MG63 (cell line): ENCODE results near the gene CELSR1. TPM values are rescaled to one million over a fixed set of nuclear protein-coding genes. Genes with fewer than 3 reads are reported as not detected.

Experiments
- DNase-seq: peaks from one replicate; pipeline ENCODE4 v3.0.0-alpha.2; 2020
- H3K27me3 ChIP-seq: fragments of 250-450 bp; sonication (Bioruptor Pico); 2 replicates; pipeline ENCODE4 v1.5.1; 2020; ENCODE audit warnings: mild to moderate bottlenecking, moderate library complexity
- H3K36me3 ChIP-seq: fragments of 250-450 bp; sonication (Bioruptor Pico); 2 replicates; pipeline ENCODE4 v1.5.1; 2020; ENCODE audit warnings: mild to moderate bottlenecking, moderate library complexity
- H3K4me3 ChIP-seq: fragments of 250-450 bp; sonication (Bioruptor Pico); 2 replicates; pipeline ENCODE4 v1.5.1; 2020; ENCODE audit warnings: mild to moderate bottlenecking, moderate library complexity
- H3K9me3 ChIP-seq: fragments of 250-450 bp; sonication (Bioruptor Pico); 2 replicates; pipeline ENCODE4 v1.5.1; 2020; ENCODE audit warnings: mild to moderate bottlenecking, moderate library complexity
- total RNA-seq: library from RNA; depleted of rRNA; stranded (reverse); fragments of >200 nt; shearing (Covaris generic); gene quantifications from 2 replicates; pipeline ENCODE4 v1.2.3, GENCODE V29; 2014; ENCODE audit warnings: low replicate concordance

CELSR1 gene
- total RNA-seq, 1 experiment from 2014 or later: 0.59 TPM

DNA sequence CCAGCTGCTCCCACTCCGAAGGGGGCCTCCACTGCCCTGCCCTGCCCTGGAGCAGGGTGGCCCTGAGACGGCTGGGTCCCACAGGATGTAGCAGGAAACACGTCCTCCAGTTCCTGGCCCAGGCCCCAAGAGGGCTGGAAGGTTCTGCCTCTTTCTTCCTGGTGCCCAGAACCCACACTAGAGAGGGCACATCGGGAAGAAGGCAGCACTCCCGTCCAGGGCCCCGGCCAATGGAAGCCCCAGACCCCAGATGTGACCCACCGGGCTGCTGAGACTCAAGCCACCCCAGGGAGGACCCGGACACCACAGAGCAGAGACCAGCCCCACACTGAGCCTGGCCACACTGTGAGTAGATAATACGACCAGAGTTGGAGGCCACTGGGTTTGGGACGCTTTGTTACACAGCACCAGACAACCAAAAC, 71.2 kb downstream of the CELSR1 start:
- no peak for DNase-seq
- no peak overlapping the region for H3K4me3 ChIP-seq
- H3K9me3 ChIP-seq: no peaks in the 10 kb centered on the region

DNA sequence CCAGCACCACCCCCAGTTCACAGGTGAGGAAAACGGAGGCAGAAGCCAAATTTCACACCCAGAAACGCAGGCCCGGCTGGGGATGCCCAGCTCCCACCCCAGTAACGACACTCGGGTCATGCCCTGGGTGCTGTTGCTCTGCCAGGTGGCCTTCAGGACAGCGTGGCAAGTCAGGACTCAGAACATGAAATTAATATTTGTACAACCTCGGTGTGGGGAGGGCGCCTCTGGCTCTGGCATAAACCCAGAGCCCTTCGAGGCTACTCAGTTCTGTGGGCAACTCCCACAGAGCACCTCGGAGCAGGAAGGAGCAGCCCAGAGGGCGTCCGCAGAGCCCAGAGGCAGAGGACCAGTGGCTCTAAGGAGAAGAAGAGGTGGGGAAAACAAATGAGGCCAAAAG, 71.6 kb downstream of the CELSR1 start:
- Histone ChIP-seq H3K36me3 (no peaks in the 10 kb centered on the region), H3K4me3 (no peak overlapping the region), H3K9me3 (no peaks in the 10 kb centered on the region), H3K27me3 (no peaks in the 10 kb centered on the region; the same call in 1 of the 2 replicates)
- DNase-seq: no peak

More for the DNA sequence above, 71.2 kb downstream of the CELSR1 start:
- H3K27me3 ChIP-seq: no peaks in the 10 kb centered on the region; the same call in 1 of the 2 replicates
- no peaks in the 10 kb centered on the region for H3K36me3 ChIP-seq

DNA sequence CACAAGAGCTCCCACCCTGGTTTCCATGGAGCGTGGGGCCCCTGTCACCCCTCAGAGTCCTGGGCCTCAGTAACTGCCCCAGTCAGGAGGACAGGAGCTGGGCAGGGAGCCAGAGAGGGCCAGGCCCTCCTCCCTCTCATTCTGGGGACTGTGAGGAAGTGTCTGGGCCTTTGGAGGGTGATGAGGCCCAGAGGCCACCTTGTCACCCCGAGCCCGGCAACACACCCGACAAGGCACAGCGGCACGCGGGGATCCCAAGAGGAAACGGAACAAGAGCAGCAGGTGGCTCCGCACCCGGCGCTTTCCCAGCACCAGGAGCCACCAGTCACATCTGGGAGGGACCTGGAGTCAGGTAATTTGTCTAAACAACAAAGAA, 72.1 kb downstream of the CELSR1 start:
- no peaks in the 10 kb centered on the region for H3K36me3 ChIP-seq
- no peak overlapping the region for H3K4me3 ChIP-seq
- no peak for DNase-seq
- no peaks in the 10 kb centered on the region; the same call in 1 of the 2 replicates for H3K27me3 ChIP-seq
- H3K9me3 ChIP-seq: no peaks in the 10 kb centered on the region

DNA sequence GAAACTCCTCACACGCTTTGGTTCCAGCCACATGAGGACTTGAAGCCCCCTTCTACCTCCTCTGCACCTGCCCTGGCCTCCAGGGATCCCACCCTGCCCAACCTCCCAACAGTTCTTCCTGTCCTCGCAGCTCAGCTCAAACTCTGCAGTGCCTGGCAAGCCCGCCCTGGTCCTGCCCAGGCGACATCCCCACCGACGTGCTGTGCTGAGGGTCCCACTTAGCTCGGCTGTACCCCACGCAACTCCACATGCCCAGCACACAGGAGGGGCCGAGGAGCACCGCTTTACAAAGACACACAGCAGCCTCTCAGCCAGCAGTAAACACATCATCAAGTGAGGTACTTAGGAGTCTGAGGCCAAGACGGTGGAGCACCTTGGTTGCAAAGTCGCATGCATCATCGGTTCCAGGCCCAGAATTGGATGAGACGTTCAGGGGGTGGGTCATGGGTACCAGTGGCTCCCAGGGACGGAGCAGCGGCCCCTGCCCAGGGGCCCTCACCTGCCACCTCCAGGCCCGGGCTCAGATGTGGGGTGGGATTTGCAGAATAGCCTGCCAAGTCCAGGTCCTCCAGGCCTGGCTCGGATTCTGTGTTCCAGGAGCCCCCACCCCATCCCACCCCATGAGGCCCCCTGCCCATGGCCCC, 72.6 kb downstream of the CELSR1 start:
- no peak for DNase-seq
- Histone ChIP-seq H3K4me3 (no peak overlapping the region), H3K27me3 (no peaks in the 10 kb centered on the region; the same call in 1 of the 2 replicates), H3K9me3 (no peaks in the 10 kb centered on the region), H3K36me3 (no peaks in the 10 kb centered on the region)

DNA sequence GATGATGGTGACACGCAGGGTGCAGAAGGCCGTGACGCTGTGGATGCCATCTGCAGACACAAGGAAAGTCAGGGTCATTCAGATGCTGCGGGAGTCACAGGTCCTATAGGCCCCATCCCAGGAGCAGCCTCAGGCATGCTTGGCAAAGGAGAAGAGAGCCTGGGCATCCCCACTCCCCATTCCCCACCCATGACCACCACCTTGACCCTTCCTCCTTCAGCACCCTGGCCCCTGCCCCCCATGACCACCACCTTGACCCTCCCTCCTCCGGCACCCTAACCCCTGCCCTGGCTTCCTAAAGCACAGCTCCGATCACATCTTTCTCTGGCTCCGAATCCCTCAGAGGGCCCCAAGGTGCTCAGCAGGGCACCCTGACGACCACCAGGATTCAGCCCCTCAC, 73.1 kb downstream of the CELSR1 start:
- no peak for DNase-seq
- H3K9me3 ChIP-seq: no peaks in the 10 kb centered on the region
- no peak overlapping the region for H3K4me3 ChIP-seq
- H3K27me3 ChIP-seq: no peaks in the 10 kb centered on the region; the same call in 1 of the 2 replicates
- no peaks in the 10 kb centered on the region for H3K36me3 ChIP-seq

DNA sequence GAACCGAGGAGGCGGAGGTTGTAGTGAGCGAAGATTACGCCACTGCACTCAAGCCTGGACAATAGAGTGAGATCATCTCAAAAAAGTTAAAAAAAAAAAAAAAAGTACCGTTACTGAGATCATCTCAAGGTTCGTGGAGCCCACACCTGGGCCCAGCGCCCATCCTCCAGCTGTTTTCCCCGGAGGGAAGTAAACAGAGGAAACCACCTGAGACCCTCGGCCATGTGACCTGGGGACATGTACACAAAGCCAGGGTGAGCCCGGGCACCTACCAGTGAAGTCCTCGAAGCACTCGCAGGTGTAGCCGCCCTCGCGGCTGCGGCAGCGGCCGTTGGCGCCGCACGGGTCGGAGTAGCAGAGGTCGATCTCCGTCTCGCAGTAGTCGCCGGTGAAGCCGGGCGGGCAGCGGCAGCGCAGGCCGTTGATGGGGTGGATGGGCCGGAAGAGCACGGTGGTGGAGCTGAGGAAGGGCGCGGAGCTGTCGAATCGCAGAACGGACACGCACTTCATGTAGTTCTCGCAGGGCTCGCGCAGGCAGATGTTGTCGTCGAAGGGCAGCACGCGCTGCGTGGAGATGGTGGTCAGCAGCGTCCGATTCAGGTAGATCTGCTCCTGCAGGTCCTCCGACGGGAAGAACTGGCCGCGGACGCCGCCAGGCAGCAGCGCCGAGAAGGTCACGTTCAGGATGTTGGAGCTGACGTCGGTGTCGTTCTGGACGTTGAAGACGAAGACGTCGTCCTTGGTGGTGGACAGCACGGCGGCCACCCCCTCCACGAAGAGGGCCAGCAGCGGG, 73.8 kb downstream of the CELSR1 start:
- no peak for DNase-seq
- no peak overlapping the region for H3K4me3 ChIP-seq
- H3K27me3 ChIP-seq: no peaks in the 10 kb centered on the region; the same call in 1 of the 2 replicates
- H3K9me3 ChIP-seq: no peaks in the 10 kb centered on the region
- no peaks in the 10 kb centered on the region for H3K36me3 ChIP-seq

DNA sequence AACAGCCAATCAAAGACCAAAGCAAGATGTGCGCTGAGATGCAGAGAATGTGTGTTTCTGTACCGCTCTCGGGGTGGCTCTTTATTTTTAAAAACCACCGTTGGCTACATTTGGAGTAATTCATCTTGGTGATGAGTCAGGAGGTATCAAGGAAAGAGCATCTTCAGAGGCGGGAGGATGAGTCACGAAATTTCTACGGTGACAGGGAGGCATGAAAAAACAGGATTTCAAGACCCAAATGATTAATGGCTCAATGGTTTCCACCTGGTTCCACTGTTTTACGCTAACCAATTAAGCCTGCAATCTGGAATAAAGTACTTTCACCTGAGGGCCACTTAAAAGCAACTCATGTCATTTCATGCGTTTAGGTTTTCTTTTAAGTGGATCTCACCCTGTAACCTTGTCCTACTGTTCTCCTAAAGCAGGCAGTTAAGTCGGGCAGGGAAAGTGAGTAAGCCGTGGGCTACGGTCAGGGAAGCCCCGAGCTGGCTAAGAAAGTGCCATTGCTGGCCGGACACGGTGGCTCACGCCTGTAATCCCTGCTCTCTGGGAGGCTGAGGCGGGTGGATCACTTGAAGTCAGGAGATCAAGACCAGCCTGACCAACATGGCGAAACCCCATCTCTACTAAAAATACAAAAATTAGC, 74.6 kb downstream of the CELSR1 start:
- H3K9me3 ChIP-seq: no peaks in the 10 kb centered on the region
- H3K4me3 ChIP-seq: no peak overlapping the region
- H3K36me3 ChIP-seq: no peaks in the 10 kb centered on the region
- peak; percentile 59 for DNase-seq
- H3K27me3 ChIP-seq: no peaks in the 10 kb centered on the region; the same call in 1 of the 2 replicates

DNA sequence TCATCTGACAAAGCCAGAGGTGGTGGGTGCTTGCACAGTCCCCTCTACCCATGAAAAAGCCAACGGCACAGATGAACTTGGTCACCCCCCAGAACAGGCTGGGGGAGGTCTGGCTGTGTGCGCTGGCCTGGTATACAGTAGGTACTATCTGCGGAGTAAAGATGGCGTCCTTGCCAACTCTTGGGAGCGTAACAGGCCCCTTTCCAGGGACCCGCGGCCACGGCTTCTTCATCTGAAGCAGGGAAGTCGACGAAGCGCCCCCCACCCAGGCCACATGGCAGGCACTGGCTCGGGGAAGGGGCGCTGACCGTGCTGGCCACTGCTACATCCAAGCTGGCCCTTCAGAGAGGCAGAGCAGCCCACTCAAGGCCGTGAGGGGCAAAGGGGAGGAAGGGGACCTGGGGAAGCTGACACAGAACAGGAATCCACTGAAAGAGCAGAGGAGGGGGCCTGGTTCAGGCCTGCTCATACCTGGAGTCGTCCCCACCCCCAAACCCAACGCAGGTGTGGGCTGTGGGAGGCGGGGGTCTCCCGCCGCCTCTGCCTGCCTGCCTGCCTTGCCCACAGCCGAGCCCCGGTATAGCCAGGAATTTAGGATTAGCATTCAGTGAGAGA, 75.7 kb downstream of the CELSR1 start:
- no peak overlapping the region for H3K4me3 ChIP-seq
- DNase-seq: no peak
- no peaks in the 10 kb centered on the region for H3K36me3 ChIP-seq
- no peaks in the 10 kb centered on the region for H3K9me3 ChIP-seq
- H3K27me3 ChIP-seq: no peaks in the 10 kb centered on the region

DNA sequence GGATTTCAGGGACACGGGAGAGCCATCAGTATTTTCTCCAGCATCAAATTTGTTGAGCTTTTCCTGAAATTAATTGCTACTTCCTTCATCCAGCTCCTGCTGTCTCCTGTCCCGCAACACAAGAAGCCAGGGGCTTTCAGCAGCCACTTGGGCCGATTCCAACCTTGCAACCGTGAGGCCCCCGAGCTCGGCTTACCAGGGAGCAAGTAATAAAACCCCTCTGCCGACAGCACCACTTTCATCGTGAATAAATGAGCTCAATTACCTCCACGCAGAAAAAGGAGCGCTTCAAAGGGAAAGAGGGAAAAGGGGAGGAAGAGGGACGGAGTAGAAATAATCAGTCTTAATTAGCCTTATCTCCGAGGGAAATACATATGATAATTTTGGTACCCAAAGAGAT, 76.6 kb downstream of the CELSR1 start:
- Histone ChIP-seq H3K9me3 (no peaks in the 10 kb centered on the region), H3K4me3 (no peak overlapping the region), H3K27me3 (no peaks in the 10 kb centered on the region), H3K36me3 (no peaks in the 10 kb centered on the region)
- DNase-seq: no peak

DNA sequence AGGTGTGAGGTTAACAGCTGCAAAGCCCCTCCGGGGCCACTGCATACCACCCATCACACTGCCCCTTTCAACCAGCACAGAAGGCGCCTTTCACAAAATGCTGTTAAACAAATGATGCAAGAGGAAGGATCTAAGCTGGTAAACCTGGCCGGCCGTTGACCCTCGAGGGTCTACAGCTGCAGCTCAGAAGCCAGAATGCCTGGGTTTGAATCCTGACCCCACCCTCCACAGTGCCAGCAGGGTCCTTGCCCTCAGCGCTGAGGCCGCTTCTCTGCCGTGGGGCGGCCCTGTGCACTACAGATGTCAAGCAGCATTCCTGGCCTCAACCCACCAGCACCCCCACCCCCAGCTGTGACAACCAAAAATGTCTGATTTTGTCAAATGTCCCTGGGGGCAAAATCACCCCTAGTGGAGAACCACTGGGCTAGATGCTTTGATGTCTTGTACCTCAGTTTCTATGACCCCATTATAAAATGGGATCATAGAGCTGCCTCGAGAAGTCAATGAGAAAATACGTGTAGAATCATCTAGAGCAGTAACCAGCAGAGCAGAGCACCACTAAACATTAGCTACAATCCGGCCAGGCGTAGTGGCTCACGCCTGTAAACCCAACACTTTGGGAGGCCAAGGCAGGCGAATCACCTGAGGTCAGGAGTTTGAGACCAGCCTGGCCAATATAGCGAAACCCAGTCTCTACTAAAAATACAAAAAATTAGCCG, 77.9 kb downstream of the CELSR1 start:
- no peaks in the 10 kb centered on the region for H3K27me3 ChIP-seq
- DNase-seq: no peak
- no peaks in the 10 kb centered on the region for H3K9me3 ChIP-seq
- no peak overlapping the region for H3K4me3 ChIP-seq
- H3K36me3 ChIP-seq: no peaks in the 10 kb centered on the region

DNA sequence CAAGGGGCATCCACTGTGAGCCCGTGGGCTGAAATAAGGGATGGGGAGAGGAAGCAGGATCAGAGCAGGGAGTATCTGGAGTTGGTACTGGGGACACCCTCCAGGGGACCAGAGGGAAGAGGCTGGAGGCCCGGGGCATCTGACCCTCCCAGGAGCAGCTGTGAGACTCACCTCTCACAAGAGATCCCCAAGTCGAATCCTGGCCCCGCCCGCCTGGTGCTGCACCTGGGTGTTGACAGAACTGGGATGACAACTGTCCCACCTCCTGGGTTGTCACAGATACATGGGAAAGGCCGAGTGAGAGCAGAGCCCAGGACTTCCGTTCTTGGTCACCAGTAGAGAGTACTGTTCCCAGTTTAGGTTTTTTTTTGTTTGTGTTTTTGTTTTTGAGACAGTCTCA, 78.9 kb downstream of the CELSR1 start:
- DNase-seq: no peak
- H3K9me3 ChIP-seq: no peaks in the 10 kb centered on the region
- H3K4me3 ChIP-seq: no peak overlapping the region
- H3K36me3 ChIP-seq: no peaks in the 10 kb centered on the region
- no peaks in the 10 kb centered on the region for H3K27me3 ChIP-seq

DNA sequence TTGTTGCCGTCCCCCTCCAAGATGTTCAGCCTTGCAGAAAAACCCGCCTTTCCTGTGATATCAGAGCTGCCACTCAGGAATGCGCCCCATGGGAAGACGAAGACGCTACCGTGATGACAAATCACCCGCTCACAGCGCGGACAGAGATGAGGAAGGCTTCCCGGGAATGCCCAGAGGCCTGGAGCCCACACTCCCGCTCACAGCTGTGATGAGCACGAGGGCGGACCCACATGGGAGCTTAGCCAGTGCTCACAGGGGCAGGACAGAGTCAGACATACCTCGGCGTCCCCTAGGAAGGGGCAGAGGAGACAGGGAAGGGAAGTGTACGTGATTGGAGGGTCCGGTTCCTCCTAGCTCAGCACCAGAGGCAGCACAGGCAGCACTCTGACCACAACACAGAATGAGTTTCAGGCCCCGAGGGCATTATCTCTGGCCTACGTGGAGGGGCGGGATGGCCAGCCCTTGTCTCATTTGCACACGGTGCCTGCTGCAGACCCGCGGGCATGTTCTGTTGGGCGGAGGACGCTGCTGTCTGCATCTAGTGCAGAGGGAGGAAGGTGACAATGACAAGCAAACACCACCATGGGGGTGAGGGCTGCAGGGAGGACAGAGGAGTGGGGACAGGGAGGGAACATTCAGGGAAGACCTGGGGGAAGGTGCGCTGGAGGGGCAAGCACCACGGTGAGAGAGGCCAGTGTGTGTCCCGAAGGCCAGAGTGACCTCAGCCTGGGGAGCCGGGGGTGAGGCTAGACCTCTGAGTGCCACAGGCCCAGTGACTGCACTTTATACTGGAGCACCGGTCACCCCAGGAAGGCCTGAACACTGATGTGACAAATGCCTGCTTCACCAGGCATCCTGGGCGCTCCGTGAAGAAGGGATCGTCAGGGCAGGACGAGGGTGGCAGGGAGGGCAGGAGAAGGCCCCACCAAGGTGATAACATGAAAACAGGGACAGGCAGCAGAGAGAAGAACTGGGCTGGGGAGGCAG, 79.6 kb downstream of the CELSR1 start:
- Histone ChIP-seq H3K36me3 (no peaks in the 10 kb centered on the region), H3K9me3 (no peaks in the 10 kb centered on the region), H3K4me3 (no peak overlapping the region), H3K27me3 (no peaks in the 10 kb centered on the region)
- DNase-seq: no peak

DNA sequence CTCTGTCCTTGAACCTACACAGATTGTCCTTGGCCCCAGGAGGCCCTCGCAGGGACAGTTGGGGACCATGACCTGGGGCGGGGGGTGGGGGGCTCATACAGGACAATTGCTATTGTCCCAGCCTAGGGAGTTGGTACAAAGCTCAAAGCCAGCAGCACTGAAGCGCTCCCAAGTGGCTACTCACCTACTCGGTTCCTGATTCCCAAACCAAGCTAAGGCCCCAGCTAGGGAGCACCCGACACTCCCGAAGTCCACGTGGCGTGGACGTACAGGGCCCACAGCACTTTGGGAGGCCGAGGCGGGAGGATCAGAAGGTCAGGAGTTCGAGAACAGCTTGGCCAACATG, 80.6 kb downstream of the CELSR1 start:
- no peak for DNase-seq
- Histone ChIP-seq H3K4me3 (no peak overlapping the region), H3K9me3 (no peaks in the 10 kb centered on the region), H3K27me3 (no peaks in the 10 kb centered on the region), H3K36me3 (no peaks in the 10 kb centered on the region)

DNA sequence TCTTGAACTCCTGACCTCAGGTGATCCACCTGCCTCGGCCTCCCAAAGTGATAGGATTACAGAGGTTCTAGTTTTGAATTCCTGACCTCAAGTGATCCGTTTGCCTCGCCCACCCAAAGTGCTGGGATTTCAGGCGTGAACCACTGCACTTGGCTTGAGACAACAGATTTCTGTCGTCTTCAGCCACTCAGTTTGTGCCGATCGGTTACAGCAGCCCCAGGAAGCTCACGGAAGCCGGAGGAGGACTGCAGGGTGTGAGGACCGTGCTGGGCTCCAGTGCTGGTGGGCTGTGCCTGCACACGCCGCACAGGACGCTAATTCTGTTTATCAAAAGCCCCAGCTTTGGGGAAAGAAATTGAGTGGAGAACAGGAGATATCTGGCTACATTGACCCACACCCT, 82.0 kb downstream of the CELSR1 start:
- Histone ChIP-seq H3K4me3 (no peak overlapping the region), H3K36me3 (no peaks in the 10 kb centered on the region), H3K9me3 (no peaks in the 10 kb centered on the region), H3K27me3 (no peaks in the 10 kb centered on the region)
- DNase-seq: no peak

DNA sequence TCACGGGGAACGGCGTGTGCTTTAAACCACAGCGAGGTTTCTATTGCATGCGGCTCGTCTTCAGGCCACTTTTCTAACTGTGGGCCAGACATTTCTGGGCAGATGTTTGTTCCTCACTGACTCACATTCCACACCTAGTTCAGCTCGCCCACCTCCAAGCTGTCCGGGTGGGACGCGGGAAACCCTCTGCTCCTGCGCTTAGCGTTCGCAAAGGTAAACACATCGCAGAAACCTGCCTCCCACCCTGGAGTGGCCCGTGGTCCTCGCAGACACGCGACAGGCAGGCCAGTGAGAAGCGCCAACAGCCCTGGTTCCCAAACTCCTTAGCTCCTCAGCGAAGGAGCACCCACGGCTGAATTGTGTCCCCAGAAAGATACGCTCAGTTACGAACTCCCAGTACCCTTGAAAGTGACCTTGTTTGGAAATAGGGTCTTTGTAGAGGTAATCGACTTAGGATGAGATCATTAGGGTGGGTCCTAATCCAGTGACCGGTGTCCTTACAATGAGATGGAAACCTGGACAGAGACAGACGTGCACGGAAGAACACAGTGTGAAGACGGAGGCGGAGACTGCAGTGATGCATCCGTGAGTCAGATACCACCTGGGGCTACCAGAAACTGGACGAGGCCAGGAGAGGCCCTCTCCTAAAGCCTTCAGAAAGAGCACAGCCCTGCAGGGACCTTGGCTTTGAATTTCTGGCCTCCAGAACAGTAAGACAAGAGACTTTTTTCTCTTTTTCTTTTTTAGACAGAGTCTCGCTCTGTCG, 82.7 kb downstream of the CELSR1 start:
- Histone ChIP-seq H3K27me3 (no peaks in the 10 kb centered on the region), H3K4me3 (no peak overlapping the region), H3K36me3 (no peaks in the 10 kb centered on the region), H3K9me3 (no peaks in the 10 kb centered on the region)
- DNase-seq: peak; percentile 59
